GM21423 (cell line): ENCODE results near the gene EPS8.
A peak's percentile ranks its signal among the peaks of the same experiment; 100 is the strongest.
"Not testable (repeated sequence)": the region's sequence is repeated elsewhere in the genome, so short reads cannot be mapped to it uniquely, and the experiment has no call there.

Experiments used
- ATAC-seq: cut with Tn5 transposase; IDR thresholded peaks from one replicate; pipeline ENCODE4 v1.9.1; 2021; ENCODE audit warnings: mild to moderate bottlenecking, moderate library complexity; ENCODE audit not compliant: unreplicated experiment

EPS8 gene

GRCh38 chr12:15757553-15758255 is 31.5 kb downstream of the EPS8 start:
- no peak for ATAC-seq

DNA sequence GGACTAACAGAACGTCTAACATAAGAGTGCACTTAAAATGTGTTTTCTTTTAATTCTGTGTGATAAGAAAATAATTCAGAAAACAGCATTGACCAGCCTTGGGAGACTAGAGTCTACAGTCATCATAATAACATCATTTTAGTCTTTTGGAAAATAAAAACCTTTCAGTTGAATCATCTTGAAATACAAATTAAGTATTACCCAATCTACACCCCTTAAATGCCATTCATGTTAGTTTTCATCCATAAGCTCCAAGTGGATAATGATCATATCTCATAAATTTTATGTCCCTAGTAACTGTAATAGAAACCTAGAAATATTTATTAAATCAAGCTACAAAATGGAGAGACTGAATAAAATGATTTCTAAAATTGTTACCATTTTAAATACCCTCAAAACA is 32.4 kb downstream of the EPS8 start:
- ATAC-seq: no peak

DNA sequence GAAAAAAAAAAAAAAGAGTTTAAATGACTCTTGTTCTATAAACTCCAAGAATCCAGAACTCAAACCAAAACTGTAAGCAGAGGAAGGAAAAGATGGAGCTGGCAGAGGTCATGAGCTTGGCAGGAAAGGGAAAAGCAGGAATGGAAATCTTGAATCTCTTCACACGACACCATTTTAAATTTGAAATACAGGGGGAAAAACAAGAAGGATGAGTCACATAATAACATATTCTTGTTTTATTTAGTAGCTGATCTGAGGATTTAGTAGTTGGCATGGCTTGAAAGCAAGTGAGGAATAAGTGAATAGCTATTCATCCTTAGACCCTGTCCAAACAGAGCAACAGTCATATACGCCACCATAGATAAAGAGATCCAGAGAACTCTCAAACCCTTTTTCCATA is 35.0 kb downstream of the EPS8 start:
- ATAC-seq: no peak

- ATAC-seq: no peak
Observed at GRCh38 chr12:15752785-15753184, 36.4 kb downstream of the EPS8 start.

GRCh38 chr12:15751741-15752140 is 37.4 kb downstream of the EPS8 start:
- no peak for ATAC-seq

- no peak for ATAC-seq
Observed at GRCh38 chr12:15749937-15750336, 39.3 kb downstream of the EPS8 start.

GRCh38 chr12:15741870-15742269 is 47.3 kb downstream of the EPS8 start:
- not testable (repeated sequence) for ATAC-seq

DNA sequence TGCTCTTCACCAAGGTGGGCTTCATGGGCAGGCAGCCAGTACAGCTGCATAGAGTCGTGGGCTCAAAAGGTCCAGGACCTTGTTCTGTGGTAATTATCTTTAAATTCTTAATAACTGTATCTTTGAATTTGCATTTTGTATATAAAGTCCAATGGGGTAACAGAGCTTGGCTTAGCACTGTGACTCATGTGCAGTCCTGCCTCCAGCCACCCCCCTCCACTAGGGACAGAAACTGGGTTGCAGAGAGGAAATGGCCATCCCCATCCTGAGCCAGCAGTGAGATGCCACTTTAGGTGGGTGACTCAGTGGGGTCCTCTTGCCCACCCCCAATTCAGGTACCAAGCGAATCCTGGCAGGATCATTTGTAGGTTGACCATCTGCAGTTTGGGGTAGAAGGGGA is 48.1 kb downstream of the EPS8 start:
- ATAC-seq: no peak

GRCh38 chr12:15740389-15740788 is 48.8 kb downstream of the EPS8 start:
- ATAC-seq: not testable (repeated sequence)

- no peak for ATAC-seq
Observed at GRCh38 chr12:15738438-15739015, 50.7 kb downstream of the EPS8 start.

DNA sequence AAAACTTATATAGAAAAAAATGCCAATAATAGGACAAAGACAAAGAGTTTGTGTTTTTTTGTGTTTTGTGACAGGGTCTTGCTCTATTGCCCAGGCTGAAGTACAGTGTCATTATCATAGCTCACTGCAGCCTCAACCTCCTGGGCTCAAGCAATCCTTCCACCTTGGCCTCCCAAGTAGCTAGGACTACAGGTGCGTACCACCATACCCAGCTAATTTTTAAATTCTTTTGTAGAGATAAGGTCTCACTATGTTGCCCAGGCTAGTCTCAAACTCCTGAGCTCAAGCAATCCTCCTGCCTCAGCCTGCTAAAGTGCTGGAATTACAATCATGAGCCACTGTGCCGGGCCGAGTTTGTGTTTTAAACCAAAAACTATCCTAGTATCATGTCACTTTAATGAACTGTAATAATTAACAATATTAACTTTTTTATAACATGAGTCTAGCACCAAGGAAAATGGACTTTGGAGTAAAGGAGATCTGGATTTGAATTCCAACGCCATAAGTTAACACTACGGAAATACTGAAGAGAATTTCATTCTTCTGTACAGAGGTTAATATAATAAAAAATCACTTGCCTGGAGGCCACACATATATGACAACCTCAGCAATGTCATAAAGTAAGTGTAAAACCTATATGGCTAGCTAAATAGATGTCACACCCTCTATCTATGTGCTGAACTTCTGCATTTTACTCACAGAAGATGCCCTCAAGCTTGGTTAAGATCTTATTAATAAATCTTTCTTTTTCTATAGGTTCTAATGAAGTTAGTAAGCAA is 53.2 kb downstream of the EPS8 start:
- ATAC-seq: no peak

DNA sequence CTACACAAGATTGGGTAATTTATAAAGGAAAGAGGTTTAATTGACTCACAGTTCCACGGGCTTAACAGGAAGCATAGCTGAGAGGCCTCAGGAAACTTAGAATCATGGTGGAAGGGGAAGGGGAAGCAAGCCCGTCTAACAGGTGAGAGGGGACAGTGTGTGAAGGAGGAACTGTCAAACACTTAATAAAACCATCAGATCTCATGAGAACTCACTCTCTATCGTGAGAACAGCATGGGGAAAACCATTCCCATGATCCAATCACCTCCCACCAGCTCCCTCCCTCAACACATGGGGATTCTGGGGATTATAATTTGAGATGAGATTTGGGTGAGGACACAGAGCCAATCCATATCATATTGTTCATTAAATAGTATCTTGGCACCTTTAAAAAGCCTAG is 56.1 kb downstream of the EPS8 start:
- peak; percentile 33 for ATAC-seq

DNA sequence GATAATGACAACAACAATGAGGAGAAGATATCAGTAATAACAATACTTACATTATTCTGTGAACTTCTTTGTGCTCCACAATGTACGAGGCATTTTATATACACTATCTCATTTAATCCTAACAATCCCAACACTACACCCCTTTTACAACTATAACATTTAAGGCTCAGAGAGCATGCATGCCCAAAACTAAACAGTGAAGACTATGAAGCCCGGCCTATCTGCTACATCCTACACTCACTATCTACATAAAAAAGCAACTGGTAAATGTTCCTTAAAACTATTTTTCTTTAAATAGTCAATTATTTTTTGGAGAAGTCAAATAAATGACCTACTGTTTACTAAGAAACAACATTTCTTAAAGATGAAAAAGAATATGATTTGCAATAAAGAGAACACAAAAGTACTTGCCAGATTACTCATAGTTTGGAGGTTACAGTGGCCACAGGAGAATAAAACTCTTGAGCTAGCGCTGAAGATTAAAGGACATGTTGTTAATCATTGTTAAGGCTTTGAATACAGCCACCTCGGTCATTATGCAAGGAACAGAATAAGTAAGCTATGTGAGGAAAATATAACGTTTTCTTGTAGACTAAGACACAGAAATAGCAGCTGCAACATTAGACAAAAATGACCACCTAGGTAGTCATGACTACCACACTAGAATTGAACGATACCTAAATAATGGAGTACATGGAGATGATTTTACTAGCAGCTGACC is 56.7 kb downstream of the EPS8 start:
- peak; percentile 76 for ATAC-seq

DNA sequence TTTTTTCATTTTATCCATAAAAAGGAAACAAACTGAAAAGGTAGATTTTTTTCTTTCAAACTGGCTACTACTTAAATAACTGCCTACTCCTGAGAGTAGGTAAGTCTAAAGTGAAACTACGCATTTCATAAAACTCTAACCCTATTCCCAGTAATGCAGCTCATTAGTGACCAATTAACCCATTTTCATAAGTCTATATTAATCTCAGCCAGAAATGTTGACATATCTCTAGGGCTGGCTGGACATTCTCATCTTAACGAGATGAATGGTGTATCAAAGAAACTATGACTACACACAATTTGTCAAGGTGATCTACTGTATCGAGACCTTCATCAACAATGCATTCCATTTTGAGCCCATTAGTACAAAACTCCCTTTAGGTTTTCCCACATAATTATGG is 57.2 kb downstream of the EPS8 start:
- no peak for ATAC-seq

DNA sequence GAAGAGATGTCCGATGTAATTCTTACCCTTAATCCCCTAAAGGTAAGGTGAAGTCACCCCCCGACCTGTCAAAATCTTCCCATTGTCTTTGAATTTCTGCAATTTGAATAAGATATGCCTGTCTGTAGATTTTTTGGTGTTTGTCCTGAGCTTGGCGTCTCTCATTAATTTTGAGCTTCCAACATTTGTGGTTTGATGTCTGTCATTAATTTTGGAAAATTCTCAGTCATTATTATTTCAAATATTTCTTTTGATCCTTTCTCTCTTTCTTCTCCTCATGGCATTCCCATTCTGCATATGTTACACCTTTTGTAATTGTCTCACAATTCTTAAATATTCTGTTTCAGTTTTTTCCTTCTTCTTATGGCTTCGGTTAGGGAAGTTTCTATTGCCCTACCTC is 60.1 kb downstream of the EPS8 start:
- ATAC-seq: no peak

GRCh38 chr12:15728118-15728598 is 61.0 kb downstream of the EPS8 start:
- no peak for ATAC-seq

GRCh38 chr12:15726878-15727150 is 62.4 kb downstream of the EPS8 start:
- ATAC-seq: no peak

- no peak for ATAC-seq
Observed at GRCh38 chr12:15726027-15726877, 62.9 kb downstream of the EPS8 start.

- no peak for ATAC-seq
Observed at GRCh38 chr12:15722951-15723350, 66.2 kb downstream of the EPS8 start.

- ATAC-seq: no peak
Observed at GRCh38 chr12:15721316-15722115, 67.7 kb downstream of the EPS8 start.
